HepG2 (cell line): ENCODE data around the gene FAP. TPM values are rescaled to one million over a fixed set of nuclear protein-coding genes. Genes with fewer than 3 reads are reported as not detected.
A peak's percentile ranks its signal among the peaks of the same experiment; 100 is the strongest.

Experiments
- ATAC-seq: fragments of 200-7000 bp; cut with Tn5 transposase; 3 replicates; pipeline ENCODE4 v1.9.1; 2020; ENCODE audit warnings: mild to moderate bottlenecking, moderate library complexity
- BruUV-seq: library from RNA; stranded (reverse); fragments of 400-500 nt; replicated peaks from 2 replicates; lab custom pipeline; 2021; lab: Mats Ljungman, UMichigan
- CTCF ChIA-PET: fragments of 300-600 bp; formaldehyde crosslinking; extraction: SDS; loops from one replicate; lab custom pipeline; 2021; ENCODE audit warnings: low total read pairs, inconsistent platforms, low intra/inter-chr PET ratio; lab: Yijun Ruan, JAX
- POLR2A ChIA-PET: fragments of 350-600 bp; sonication (Branson Sonifier 250); formaldehyde crosslinking; loops from one replicate; lab custom pipeline; 2020; ENCODE audit warnings: antibody characterized with exemption, inconsistent platforms; lab: Yijun Ruan, JAX
- DNase-seq: peaks from one replicate; pipeline ENCODE4 v3.0.0-alpha.2; 2015; ENCODE audit warnings: low spot score
- FAIRE-seq: peaks from 3 replicates; lab custom pipeline; 2011; peaks lifted over from hg19 to GRCh38; lab: Jason Lieb, UNC
- H2AFZ ChIP-seq: one replicate; pipeline ENCODE4 v1.6.1; 2011; ENCODE audit warnings: low read length, inconsistent platforms
- H3K27ac ChIP-seq: fragments of 300-600 bp; 3 replicates; pipeline ENCODE4 v1.8.0; 2011; ENCODE audit warnings: mixed run types, mild to moderate bottlenecking, mixed read lengths, low read length, inconsistent platforms; ENCODE audit not compliant: insufficient read depth; ENCODE audit errors: extremely low read length
- H3K27me3 ChIP-seq, 2 experiments: fragments of 200-600 bp in 1 of 2; 2 replicates in 1 of 2; 3 replicates in 1 of 2; pipeline versions ENCODE4 v1.6.0 to v1.8.0; 2011; ENCODE audit warnings: low read length in 2 of 2, mild to moderate bottlenecking in 2 of 2, moderate library complexity in 2 of 2, inconsistent platforms in 1 of 2; ENCODE audit not compliant: insufficient read depth in 2 of 2, control insufficient read depth in 1 of 2
- H3K36me3 ChIP-seq, 2 experiments: fragments of 200-600 bp in 1 of 2; replicated peaks in 1 of 2; 2 replicates in 1 of 2; 3 replicates in 1 of 2; pipeline versions ENCODE4 v1.5.1 to v1.8.0; 2011; ENCODE audit warnings: low read length in 2 of 2, inconsistent platforms in 1 of 2; ENCODE audit not compliant: insufficient read depth in 2 of 2, control insufficient read depth in 1 of 2
- H3K4me1 ChIP-seq: 2 replicates; pipeline ENCODE4 v1.5.1; 2012; ENCODE audit warnings: low read length, inconsistent platforms; ENCODE audit not compliant: insufficient read depth
- H3K4me2 ChIP-seq: 2 replicates; pipeline ENCODE4 v1.6.0; 2011; ENCODE audit warnings: low read depth, low read length, inconsistent platforms
- H3K4me3 ChIP-seq, 3 experiments: fragments of 200-600 bp in 1 of 3; sonication (generic), shearing (Covaris generic) in 1 of 3; replicated peaks in 1 of 3; 2 replicates each; pipeline ENCODE4 v1.5.1; 2011 to 2016; ENCODE audit warnings: low read length in 3 of 3, inconsistent platforms in 2 of 3, low read depth in 2 of 3, mild to moderate bottlenecking in 2 of 3, control low read depth in 1 of 3, mixed read lengths in 1 of 3; ENCODE audit not compliant: insufficient read depth in 1 of 3
- H3K79me2 ChIP-seq: one replicate; pipeline ENCODE4 v1.6.1; 2011; ENCODE audit warnings: low read length, inconsistent platforms; ENCODE audit not compliant: insufficient read depth
- H3K9ac ChIP-seq: 2 replicates; pipeline ENCODE4 v1.6.0; 2011; ENCODE audit warnings: mild to moderate bottlenecking, low read depth, low read length, inconsistent platforms; ENCODE audit not compliant: insufficient read depth
- H3K9me3 ChIP-seq: 2 replicates; pipeline ENCODE4 v1.5.1; 2012; ENCODE audit warnings: mild to moderate bottlenecking, low read length
- H4K20me1 ChIP-seq: 2 replicates; pipeline ENCODE4 v1.6.0; 2011; ENCODE audit warnings: inconsistent platforms, mild to moderate bottlenecking, low read length, moderate library complexity; ENCODE audit not compliant: insufficient read depth
- DMAP1 ChIP-seq: IDR thresholded peaks from 2 replicates; pipeline ENCODE4 v1.6.1; 2016
- FOXA3 ChIP-seq: IDR thresholded peaks from 2 replicates; pipeline ENCODE4 v1.6.1; 2016; ENCODE audit warnings: missing genetic modification reagents, missing compliant biosample characterization
- KLF6 ChIP-seq: IDR thresholded peaks from 2 replicates; pipeline ENCODE4 v1.8.0; 2016; ENCODE audit warnings: missing biosample characterization, missing genetic modification reagents
- KMT2B ChIP-seq: IDR thresholded peaks from 2 replicates; pipeline ENCODE4 v1.6.1; 2016; ENCODE audit warnings: missing genetic modification reagents, missing compliant biosample characterization
- MEIS1 ChIP-seq: sonication (generic); formaldehyde crosslinking; IDR thresholded peaks from 2 replicates; pipeline ENCODE4 v1.9.0; 2021; ENCODE audit warnings: mild to moderate bottlenecking, missing genetic modification reagents, moderate library complexity, borderline replicate concordance
- MEIS2 ChIP-seq: sonication (generic); formaldehyde crosslinking; IDR thresholded peaks from 2 replicates; pipeline ENCODE4 v1.9.0; 2021; ENCODE audit warnings: mild to moderate bottlenecking, missing genetic modification reagents
- RAD21 ChIP-seq: fragments of 450-650 bp; formaldehyde crosslinking; IDR thresholded peaks from 2 replicates; pipeline ENCODE4 v1.5.0; 2020; ENCODE audit warnings: mild to moderate bottlenecking
- RFXAP ChIP-seq: sonication (generic); formaldehyde crosslinking; IDR thresholded peaks from 2 replicates; pipeline ENCODE4 v1.4.0; 2020; ENCODE audit warnings: missing genetic modification reagents, borderline replicate concordance
- STAG1 ChIP-seq: sonication (generic); formaldehyde crosslinking; IDR thresholded peaks from 2 replicates; pipeline ENCODE4 v1.4.0; 2020; ENCODE audit warnings: missing genetic modification reagents
- THRA ChIP-seq: sonication (generic); formaldehyde crosslinking; IDR thresholded peaks from 2 replicates; pipeline ENCODE4 v1.4.0; 2020; ENCODE audit warnings: missing genetic modification reagents, borderline replicate concordance
- WIZ ChIP-seq: sonication (generic); formaldehyde crosslinking; IDR thresholded peaks from 2 replicates; pipeline ENCODE4 v1.5.1; 2020; ENCODE audit warnings: mild to moderate bottlenecking, missing genetic modification reagents
- XBP1 ChIP-seq: sonication (generic); formaldehyde crosslinking; IDR thresholded peaks from 2 replicates; pipeline ENCODE4 v1.5.0; 2020; ENCODE audit warnings: missing genetic modification reagents
- ZFP82 ChIP-seq: sonication (generic); formaldehyde crosslinking; IDR thresholded peaks from 2 replicates; pipeline ENCODE4 v1.5.1; 2020; ENCODE audit warnings: mild to moderate bottlenecking, missing genetic modification reagents, borderline replicate concordance
- ZNF3 ChIP-seq: IDR thresholded peaks from 2 replicates; pipeline ENCODE4 v1.7.0; 2017; ENCODE audit warnings: inconsistent platforms
- ZSCAN22 ChIP-seq: sonication (generic); formaldehyde crosslinking; IDR thresholded peaks from 2 replicates; pipeline ENCODE4 v1.4.0; 2020; ENCODE audit warnings: mild to moderate bottlenecking, missing genetic modification reagents
- WGBS: methylation state at CpG from one replicate; pipeline ENCODE4 v1.1.6; 2017; ENCODE audit warnings: low lambda C conversion rate; 5-methylcytosine and 5-hydroxymethylcytosine counted together
- in situ Hi-C: cut with HindIII; loops from 2 replicates; pipeline ENCODE4 v1.10.0; 2017; ENCODE audit warnings: low pct_unique_long_range_greater_than_20kb; ENCODE audit not compliant: extremely low pct_ligation_motif_present
- intact Hi-C: fragments of 100-400 bp; cut with micrococcal nuclease; formaldehyde crosslinking; loops from one replicate; pipeline ENCODE4 v1.10.0; 2022; ENCODE audit not compliant: unreplicated experiment
- polyA plus RNA-seq, 8 experiments: library from polyadenylated mRNA; depleted of rRNA in 3 of 8; stranded (reverse) in 7 of 8; unstranded in 1 of 8; fragments of >200 nt; fragmentation: Illumina TruSeq in 4 of 8; extraction: Trizol in 4 of 8; gene quantifications; 2 replicates each; pipeline versions ENCODE4 v1.2.1 to v1.2.3, GENCODE V29; 2011 to 2016; ENCODE audit warnings: low read depth in 4 of 8, missing spikeins in 1 of 8, mixed read lengths in 1 of 8; ENCODE audit not compliant: insufficient read depth in 1 of 8
- total RNA-seq, 5 experiments: library from RNA; depleted of rRNA; stranded (reverse); fragments of >200 nt; fragmentation: Illumina TruSeq; extraction: Trizol; gene quantifications; 2 replicates each; pipeline ENCODE4 v1.2.3, GENCODE V29; 2016; ENCODE audit warnings: low read depth in 1 of 5
- TF ChIP-seq, protein P1 (sequence below): sonication (generic); formaldehyde crosslinking; IDR thresholded peaks from 2 replicates; pipeline ENCODE4 v1.4.0; 2020; ENCODE audit warnings: missing genetic modification reagents

FAP gene
- total and polyA plus RNA-seq, 2 of the 13 experiments (the other 11 are each of a cell fraction or from before 2014, with no cell fraction given), result not detected

DNA sequence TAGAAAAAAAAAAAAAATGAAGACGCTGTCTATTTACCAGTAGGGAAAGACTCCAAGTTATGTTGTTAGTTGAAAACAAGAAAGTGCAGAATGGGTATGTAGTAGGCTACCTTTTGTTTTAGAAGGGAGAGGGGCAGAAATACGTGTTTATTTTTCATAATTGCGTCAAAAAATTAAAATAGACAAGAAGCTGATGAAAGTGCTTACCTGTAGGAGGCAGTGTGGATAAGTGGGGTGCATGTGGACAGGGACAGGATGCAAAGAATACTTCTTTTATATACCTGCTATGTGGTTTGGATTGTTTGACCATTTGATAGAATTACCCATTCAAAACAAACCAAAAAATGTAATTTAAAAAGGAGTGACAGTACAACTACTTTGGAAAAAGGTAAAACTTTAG is 88.2 kb downstream of the FAP start:
- Histone ChIP-seq H3K79me2 (no peaks in the 10 kb centered on the region), H3K36me3 (no peaks in the 10 kb centered on the region), H3K27me3 (peaks cover 0 to 8% of the 10 kb centered on the region in 2 experiments; a peak in 2 of 5 replicates), H3K4me2 (no peak overlapping the region)
- intact Hi-C loops, result no loop called here
- no peak for FAIRE-seq
- CTCF ChIA-PET, result no interaction called here
- TF ChIP-seq ZFP82 (CRISPR knock-in tag) (no peak), ZNF3 (no peak)
- TF ChIP-seq, all 625 proteins: peak for 0
- no peak for ATAC-seq
- in situ Hi-C loops, result no loop called here
- no TSS peak for BruUV-seq
- Histone ChIP-seq H3K4me3 (no peak overlapping the region), H4K20me1 (no peaks in the 10 kb centered on the region), H3K4me1 (no peaks in the 10 kb centered on the region), H2AFZ (no peak overlapping the region), H3K9ac (no peak overlapping the region), H3K27ac (no peak overlapping the region), H3K9me3 (no peaks in the 10 kb centered on the region)
- WGBS, result under 1% methylated on average over 3 of the region's 3 CpGs
- no peak for DNase-seq
- POLR2A ChIA-PET, result no interaction called here

DNA sequence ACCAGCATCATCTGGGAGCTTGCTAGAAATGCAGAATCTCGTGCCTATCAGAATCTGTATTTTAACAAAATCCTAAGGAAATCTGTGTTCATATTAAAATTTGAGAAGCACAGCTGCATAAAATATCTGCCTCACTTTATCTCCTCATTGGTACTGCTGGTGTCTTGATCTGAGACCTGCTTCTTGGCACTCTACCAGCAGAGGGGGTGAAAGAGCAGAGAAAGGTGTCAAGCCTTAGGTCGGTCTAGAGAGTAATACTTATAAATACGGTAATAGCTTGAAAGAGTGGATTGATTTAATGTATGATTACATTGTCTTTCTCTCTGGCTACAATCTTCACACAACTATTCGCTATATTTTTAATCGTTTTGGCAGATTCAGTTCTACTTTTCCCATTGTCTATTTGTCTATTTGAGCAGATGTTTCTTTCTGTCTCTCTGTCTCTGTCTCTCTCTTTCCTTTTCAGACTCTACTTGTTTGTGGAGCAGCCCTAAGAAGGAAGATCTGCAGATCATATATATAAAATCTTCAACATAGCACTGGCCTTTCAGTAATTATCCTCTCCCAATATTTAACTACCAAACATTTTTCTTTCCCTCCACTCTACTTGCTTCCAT is 89.5 kb downstream of the FAP start:
- H3K36me3 ChIP-seq, result no peaks in the 10 kb centered on the region
- ATAC-seq (peak; percentile 99), FAIRE-seq (peak; percentile 69), DNase-seq (peak; percentile 56)
- no peak overlapping the region for H2AFZ ChIP-seq
- no TSS peak for BruUV-seq
- intact Hi-C loops (loop anchor here (1.0 kb wide), 1 partner anchor 145 kb away; no protein-coding TSS in a partner anchor), in situ Hi-C loops (loop anchor here (5.0 kb wide), 1 partner anchor 144 kb away; no protein-coding TSS in a partner anchor)
- CTCF ChIA-PET, result interaction anchor here (1.3 to 1.8 kb wide), 2 partner anchors 144 to 145 kb away, joined by 3 to 11 read pairs; no protein-coding TSS in a partner anchor
- H3K9me3 ChIP-seq, result no peaks in the 10 kb centered on the region
- peaks cover 0 to 4% of the 10 kb centered on the region in 2 experiments; a peak in 1 of 5 replicates for H3K27me3 ChIP-seq
- POLR2A ChIA-PET, result no interaction called here
- H3K79me2 ChIP-seq, result no peaks in the 10 kb centered on the region
- under 1% methylated on average over 5 of the region's 5 CpGs for WGBS
- H3K4me3 ChIP-seq, result no peak overlapping the region
- no peaks in the 10 kb centered on the region for H4K20me1 ChIP-seq
- no peak overlapping the region for H3K9ac ChIP-seq
- H3K4me1 ChIP-seq, result no peaks in the 10 kb centered on the region
- no peak overlapping the region for H3K4me2 ChIP-seq
- no peak overlapping the region for H3K27ac ChIP-seq
- TF ChIP-seq RAD21 (peak; percentile 39; the same call in 1 of the 2 replicates), KMT2B (CRISPR knock-in tag) (no peak), STAG1 (peak; percentile 55), MEIS1 (no peak), WIZ (no peak), RFXAP (CRISPR knock-in tag) (no peak), XBP1 (CRISPR knock-in tag) (no peak), MEIS2 (CRISPR knock-in tag) (no peak), KLF6 (CRISPR knock-in tag) (no peak), THRA (no peak), FOXA3 (CRISPR knock-in tag) (no peak), DMAP1 (CRISPR knock-in tag) (no peak), ZSCAN22 (CRISPR knock-in tag) (no peak)
- TF ChIP-seq, protein P1, sequence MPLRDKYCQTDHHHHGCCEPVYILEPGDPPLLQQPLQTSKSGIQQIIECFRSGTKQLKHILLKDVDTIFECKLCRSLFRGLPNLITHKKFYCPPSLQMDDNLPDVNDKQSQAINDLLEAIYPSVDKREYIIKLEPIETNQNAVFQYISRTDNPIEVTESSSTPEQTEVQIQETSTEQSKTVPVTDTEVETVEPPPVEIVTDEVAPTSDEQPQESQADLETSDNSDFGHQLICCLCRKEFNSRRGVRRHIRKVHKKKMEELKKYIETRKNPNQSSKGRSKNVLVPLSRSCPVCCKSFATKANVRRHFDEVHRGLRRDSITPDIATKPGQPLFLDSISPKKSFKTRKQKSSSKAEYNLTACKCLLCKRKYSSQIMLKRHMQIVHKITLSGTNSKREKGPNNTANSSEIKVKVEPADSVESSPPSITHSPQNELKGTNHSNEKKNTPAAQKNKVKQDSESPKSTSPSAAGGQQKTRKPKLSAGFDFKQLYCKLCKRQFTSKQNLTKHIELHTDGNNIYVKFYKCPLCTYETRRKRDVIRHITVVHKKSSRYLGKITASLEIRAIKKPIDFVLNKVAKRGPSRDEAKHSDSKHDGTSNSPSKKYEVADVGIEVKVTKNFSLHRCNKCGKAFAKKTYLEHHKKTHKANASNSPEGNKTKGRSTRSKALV (CRISPR knock-in tag), result no peak
